ENCODE measurements around the gene ZNF155.
"Not testable (repeated sequence)": the region's sequence is repeated elsewhere in the genome, so short reads cannot be mapped to it uniquely, and the experiment has no call there.

Gene ZNF155

GRCh38 chr19:43983912-43984686 lies at the start of gene ZNF155:
TSS of gene ZNF155 (plus strand) at chr19:43984188. CDS start at chr19:43988544, 4,356 bp downstream.
- peak; percentile 62 for DNase-seq (ENCODE audit: low read depth)

GRCh38 chr19:43934985-43935708 lies 48.8 kb upstream of the ZNF155 start, which contains the start of gene ZNF45:
TSS of gene ZNF45 (minus strand) at chr19:43935282. CDS start at chr19:43922185, 13,097 bp downstream.
- DNase-seq (ENCODE audit: low read depth), result peak; percentile 81

- DNase-seq (ENCODE audit: low read depth), result no peak
Observed at GRCh38 chr19:43936188-43936587, 47.8 kb upstream of the ZNF155 start.

DNA sequence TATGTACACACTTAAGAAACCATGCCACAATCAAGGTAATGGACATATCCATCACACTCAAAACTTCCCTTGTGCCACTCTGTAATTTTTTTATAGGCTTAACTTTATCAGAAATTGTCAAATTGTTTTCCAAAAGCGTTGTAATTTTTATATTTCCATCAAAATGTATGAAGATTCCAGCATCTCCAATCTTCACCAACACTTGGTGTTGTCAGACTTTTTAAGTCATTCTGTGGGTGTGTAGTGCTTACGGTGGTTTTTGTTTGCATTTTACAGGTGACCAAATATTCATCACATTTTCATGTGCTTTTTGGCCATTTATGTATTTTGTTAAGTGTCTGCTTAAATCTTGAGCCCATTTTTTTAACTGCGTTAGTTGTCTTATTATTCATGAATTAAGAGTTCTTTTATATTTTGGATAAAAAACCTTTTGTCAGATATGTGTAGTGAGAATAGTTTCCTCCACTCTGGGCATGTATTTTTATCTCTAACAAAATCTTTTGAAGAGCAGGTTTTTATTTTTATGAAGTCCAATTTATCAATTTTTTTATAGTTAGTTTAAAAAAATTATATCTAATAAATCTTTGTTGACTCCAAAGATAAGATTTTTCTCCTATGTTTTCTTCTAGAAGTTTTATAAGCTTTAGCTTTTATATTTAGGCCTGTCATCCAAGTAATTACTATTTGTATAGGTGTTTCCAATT lies 44.3 kb upstream of the ZNF155 start:
- no peak for DNase-seq (ENCODE audit: low read depth)

DNA sequence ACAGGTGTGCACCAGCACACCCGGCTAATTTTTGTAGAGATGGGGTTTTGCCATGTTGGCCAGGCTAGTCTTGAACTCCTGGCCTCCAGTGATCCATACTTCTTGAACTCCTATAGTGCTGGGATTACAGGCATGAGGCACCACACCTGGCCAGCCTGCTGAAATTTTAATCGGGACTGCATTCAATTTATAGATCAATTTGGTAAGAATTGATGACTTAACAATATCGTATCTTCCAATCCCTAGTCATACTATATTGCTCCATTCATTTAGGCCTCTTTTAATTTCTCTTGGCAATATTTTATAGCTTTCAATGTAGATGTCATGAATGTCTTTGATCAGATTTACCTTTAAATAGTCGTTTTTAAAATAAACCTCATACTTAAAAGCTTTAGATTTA lies 43.3 kb upstream of the ZNF155 start:
- DNase-seq (ENCODE audit: low read depth), result no peak

- no peak for DNase-seq (ENCODE audit: low read depth)
Observed at GRCh38 chr19:43941209-43941608, 42.8 kb upstream of the ZNF155 start.

DNA sequence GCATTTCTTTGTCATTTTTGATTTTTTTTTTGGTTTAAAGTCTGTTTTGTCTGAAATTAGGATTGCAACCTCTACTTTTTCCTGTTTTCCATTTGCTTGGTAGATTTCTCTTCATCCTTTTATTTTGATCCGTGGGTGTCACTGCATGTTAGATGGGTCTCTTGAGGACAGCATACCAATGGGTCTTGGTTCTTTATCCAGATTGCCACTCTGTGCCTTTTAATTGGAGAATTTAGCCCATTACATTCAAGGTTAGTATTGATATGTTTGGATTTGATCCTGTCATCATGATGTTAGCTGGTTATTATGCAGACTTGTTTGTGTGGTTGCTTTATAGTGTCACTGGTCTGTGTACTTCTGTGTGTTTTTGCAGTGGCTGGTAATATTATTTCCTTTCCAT lies 36.6 kb upstream of the ZNF155 start:
- not testable (repeated sequence) for DNase-seq (ENCODE audit: low read depth)

GRCh38 chr19:43949803-43950202 lies 34.2 kb upstream of the ZNF155 start:
- DNase-seq (ENCODE audit: low read depth), result not testable (repeated sequence)

- DNase-seq (ENCODE audit: low read depth), result peak; percentile 44
Observed at GRCh38 chr19:43950834-43951645, 32.9 kb upstream of the ZNF155 start, which contains the start of gene ZNF221. TSS of gene ZNF221 (plus strand) at chr19:43951228. CDS start at chr19:43962727, 11,499 bp downstream.

DNA sequence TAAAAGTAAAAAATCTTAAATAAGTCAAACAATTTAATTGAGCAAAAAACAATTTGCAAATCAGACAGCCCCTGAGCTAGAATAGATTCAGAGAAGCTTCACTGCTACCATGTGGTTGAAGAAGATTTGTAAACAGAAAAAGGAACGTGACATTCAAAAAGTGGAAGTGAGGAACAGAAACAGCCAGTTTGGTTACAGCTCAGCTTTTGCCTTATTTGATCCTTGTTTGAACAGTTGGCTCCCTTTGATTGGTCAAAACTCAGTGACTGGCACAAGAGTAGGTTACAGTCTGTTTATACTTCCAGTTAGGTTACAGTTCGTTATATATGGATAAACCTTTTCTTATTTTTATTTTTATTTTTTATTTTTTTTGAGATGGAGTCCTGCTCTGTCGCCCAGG lies 27.2 kb upstream of the ZNF155 start:
- DNase-seq (ENCODE audit: low read depth), result no peak

DNA sequence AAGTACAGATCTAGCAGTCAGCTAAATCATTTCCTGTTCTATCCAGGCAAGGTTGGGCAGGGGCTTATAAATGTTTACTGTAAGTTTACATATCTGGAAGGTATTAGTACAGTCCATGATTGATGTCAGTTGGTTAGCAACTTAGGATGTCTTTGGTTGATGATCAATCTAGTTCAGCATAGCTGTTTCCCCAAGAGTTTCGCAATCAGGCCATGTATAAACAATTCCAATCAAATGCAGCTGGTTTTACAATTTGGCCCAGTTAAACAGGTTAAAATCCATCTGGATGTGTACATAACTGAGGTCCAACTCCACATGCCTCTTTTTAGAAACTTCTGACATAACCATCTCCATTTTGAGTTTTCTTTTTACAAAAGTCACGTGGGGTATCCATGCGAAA lies 26.1 kb upstream of the ZNF155 start:
- no peak for DNase-seq (ENCODE audit: low read depth)

DNA sequence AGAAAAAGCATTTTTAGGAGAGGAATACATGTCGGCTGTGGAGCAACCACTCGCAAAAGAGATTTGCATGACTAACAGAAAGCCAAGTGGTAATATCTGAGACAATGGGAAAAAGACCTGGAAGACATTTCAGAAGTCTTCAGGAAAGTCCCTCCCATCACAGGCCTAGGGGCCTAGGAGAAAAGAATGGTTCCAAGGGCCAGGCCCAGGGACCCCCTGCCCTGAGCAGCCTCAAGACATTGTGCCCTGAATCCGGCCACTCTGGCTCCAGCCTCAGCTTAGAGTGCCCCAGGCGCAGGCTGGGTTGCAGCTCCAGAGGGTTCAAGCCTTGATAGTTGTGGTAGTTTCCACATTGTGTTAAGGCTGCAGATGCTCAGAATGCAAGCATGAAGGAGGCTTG lies 23.6 kb upstream of the ZNF155 start:
- no peak for DNase-seq (ENCODE audit: low read depth)

DNA sequence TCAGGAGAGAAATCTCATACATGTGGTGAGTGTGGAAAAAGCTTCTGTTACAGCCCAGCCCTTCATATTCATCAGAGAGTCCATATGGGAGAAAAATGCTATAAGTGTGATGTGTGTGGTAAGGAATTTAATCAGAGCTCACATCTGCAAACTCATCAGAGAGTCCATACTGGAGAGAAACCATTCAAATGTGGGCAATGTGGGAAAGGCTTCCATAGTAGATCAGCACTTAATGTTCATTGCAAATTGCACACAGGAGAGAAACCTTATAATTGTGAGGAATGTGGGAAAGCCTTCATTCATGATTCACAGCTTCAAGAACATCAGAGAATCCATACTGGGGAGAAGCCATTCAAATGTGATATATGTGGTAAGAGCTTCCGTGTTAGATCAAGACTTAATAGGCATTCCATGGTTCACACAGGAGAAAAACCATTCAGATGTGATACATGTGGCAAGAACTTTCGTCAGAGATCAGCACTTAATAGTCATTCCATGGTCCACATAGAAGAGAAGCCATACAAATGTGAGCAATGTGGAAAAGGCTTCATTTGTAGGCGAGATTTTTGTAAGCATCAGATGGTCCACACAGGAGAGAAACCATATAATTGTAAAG lies 17.8 kb upstream of the ZNF155 start:
- no peak for DNase-seq (ENCODE audit: low read depth)

GRCh38 chr19:43976732-43977131 lies 7.3 kb upstream of the ZNF155 start:
- no peak for DNase-seq (ENCODE audit: low read depth)

- DNase-seq (ENCODE audit: low read depth), result no peak
Observed at GRCh38 chr19:43983544-43983911, 460 bp upstream of the ZNF155 start.

DNA sequence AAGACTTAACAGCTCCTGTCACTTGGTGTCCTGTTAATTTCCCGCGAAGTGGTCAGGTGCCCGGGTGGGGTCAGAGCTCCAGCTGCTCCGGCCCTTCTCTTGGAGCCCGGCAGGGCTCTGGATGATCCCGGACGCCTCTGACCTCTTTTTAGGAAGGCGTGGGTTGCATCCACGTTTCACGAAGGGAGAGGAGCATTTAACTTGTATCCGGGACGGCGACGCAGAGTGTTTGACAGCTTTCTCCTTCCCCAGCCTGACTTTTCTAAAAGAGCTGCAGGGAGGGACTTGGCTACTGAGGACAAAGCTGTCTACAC lies 656 bp downstream of the ZNF155 start:
- DNase-seq (ENCODE audit: low read depth), result no peak

- no peak for DNase-seq (ENCODE audit: low read depth)
Observed at GRCh38 chr19:43997631-43998290, 13.8 kb downstream of the ZNF155 start.

GRCh38 chr19:44002212-44002565 lies 18.2 kb downstream of the ZNF155 start:
- no peak for DNase-seq (ENCODE audit: low read depth)

DNA sequence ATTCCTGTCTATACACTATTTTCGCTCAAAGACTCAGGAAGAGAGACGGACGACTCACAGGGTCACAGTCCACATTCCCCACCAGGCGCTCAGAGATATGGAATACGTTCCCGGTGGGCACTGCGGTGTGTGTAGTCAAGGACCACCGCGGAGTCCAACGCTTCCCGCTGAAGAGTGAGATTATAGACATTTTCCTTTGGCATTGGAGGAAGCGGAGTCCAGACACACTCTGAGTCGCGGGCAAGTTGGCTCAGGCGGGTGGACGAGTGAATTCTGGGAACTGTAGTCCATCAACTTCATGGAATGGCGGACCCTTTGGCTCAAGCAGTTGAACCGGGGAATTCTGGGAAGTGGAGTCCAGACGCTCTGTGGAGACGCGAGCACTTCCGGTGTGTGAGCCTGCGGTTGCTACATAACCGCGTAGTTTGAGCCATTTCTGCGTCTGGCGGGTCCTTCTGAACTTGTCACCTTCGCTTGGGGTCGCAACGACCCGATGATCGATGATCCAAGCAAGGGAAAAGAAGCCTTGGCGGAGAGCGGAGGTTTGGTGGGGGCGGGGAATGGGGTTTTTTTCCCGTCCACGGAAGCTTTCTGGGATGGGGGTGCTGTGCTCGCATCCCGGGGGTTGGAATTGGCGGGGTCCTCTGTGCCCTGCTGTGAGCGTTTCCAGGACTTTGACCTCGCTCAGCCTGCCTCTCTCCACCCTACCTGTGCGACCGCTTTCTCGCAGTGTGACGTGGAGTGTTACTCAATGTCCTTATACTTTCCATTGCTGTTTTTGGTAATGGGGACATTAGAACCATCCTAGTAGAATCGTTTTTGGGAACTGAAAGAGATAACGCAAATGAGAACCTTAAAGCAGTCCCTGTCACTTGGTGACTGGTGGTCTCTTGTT lies 18.8 kb downstream of the ZNF155 start, which contains the start of gene ZNF230:
TSS of gene ZNF230 (plus strand) at position 392 of the 895 bp plus-strand sequence. CDS start 4,122 bp downstream, outside the sequence.
- DNase-seq (ENCODE audit: low read depth), result peak; percentile 72
